ENCODE data around the gene GBA2.

GBA2 gene

GRCh38 chr9:35737143-35737542 lies 11.9 kb downstream of the GBA2 start:
- WGBS (ENCODE audit: insufficient coverage): 91% methylated on average over 7 of the region's 7 CpGs
- ChIA-PET CTCF (interaction anchor here (0.9 to 15.7 kb wide), 14 partner anchors 9 to 123 kb away, joined by 3 to 190 read pairs (median 6); partner anchors contain the start of genes CCDC107, CREB3, GBA2 and MSMP), POLR2A (no interaction called here)
- Histone ChIP-seq H3K4me3 (ENCODE audit: control insufficient read depth in 1 of 7, extremely low read depth in 1 of 7, insufficient read depth in 4 of 7, low read depth in 2 of 7, low read length in 6 of 7) (no peak overlapping the region), H3K9me3 (ENCODE audit: control extremely low read depth in 1 of 5, control insufficient read depth in 4 of 5, insufficient read depth in 2 of 5, low read depth in 1 of 5, low read length in 4 of 5) (no peaks in the 10 kb centered on the region), H3K36me3 (ENCODE audit: control insufficient read depth in 4 of 4, insufficient read depth in 4 of 4, low read length in 3 of 4) (peaks cover 17 to 72% (median 52%) of the 10 kb centered on the region in 4 experiments), H3K27me3 (replicated peaks in 2 of 5; ENCODE audit: control insufficient read depth in 4 of 5, insufficient read depth in 5 of 5, low read length in 4 of 5) (no peaks in the 10 kb centered on the region), H3K4me1 (ENCODE audit: control extremely low read depth in 1 of 4, control insufficient read depth in 4 of 4, insufficient read depth in 4 of 4, low read length in 3 of 4) (peaks cover 7 to 26% (median 19%) of the 10 kb centered on the region in 4 experiments), H3K27ac (ENCODE audit: insufficient read depth in 1 of 2, low read depth in 1 of 2, low read length in 2 of 2, poor library complexity in 1 of 2, severe bottlenecking in 2 of 2) (no peak overlapping the region)
- no peak for DNase-seq

- peaks cover 17 to 64% (median 45%) of the 10 kb centered on the region in 4 experiments for H3K36me3 ChIP-seq (ENCODE audit: control insufficient read depth in 4 of 4, insufficient read depth in 4 of 4, low read length in 3 of 4)
- CTCF ChIA-PET: interaction anchor here (0.6 to 15.7 kb wide), 19 partner anchors 8 to 146 kb away, joined by 3 to 190 read pairs (median 3); partner anchors contain the start of genes CREB3, GBA2, HINT2 and MSMP
- H3K9me3 ChIP-seq (ENCODE audit: control extremely low read depth in 1 of 5, control insufficient read depth in 4 of 5, insufficient read depth in 2 of 5, low read depth in 1 of 5, low read length in 4 of 5): no peaks in the 10 kb centered on the region
- 86% methylated on average over 4 of the region's 5 CpGs for WGBS (ENCODE audit: insufficient coverage)
- no peak overlapping the region for H3K27ac ChIP-seq (ENCODE audit: insufficient read depth in 1 of 2, low read depth in 1 of 2, low read length in 2 of 2, poor library complexity in 1 of 2, severe bottlenecking in 2 of 2)
- H3K4me1 ChIP-seq (ENCODE audit: control extremely low read depth in 1 of 4, control insufficient read depth in 4 of 4, insufficient read depth in 4 of 4, low read length in 3 of 4): peaks cover 8 to 22% (median 21%) of the 10 kb centered on the region in 4 experiments
- no peaks in the 10 kb centered on the region for H3K27me3 ChIP-seq (replicated peaks in 2 of 5; ENCODE audit: control insufficient read depth in 4 of 5, insufficient read depth in 5 of 5, low read length in 4 of 5)
- peak; percentile 79 to 89 (median 85) for DNase-seq
- no peak overlapping the region for H3K4me3 ChIP-seq (ENCODE audit: control insufficient read depth in 1 of 7, extremely low read depth in 1 of 7, insufficient read depth in 4 of 7, low read depth in 2 of 7, low read length in 6 of 7)
- POLR2A ChIA-PET: no interaction called here
Measured at GRCh38 chr9:35736201-35736633, 12.8 kb downstream of the GBA2 start.

- Histone ChIP-seq H3K36me3 (ENCODE audit: control insufficient read depth in 4 of 4, insufficient read depth in 4 of 4, low read length in 3 of 4) (peaks cover 14 to 47% (median 27%) of the 10 kb centered on the region in 4 experiments), H3K27ac (ENCODE audit: insufficient read depth in 1 of 2, low read depth in 1 of 2, low read length in 2 of 2, poor library complexity in 1 of 2, severe bottlenecking in 2 of 2) (no peak overlapping the region), H3K9me3 (ENCODE audit: control extremely low read depth in 1 of 5, control insufficient read depth in 4 of 5, insufficient read depth in 2 of 5, low read depth in 1 of 5, low read length in 4 of 5) (no peaks in the 10 kb centered on the region), H3K4me1 (ENCODE audit: control extremely low read depth in 1 of 4, control insufficient read depth in 4 of 4, insufficient read depth in 4 of 4, low read length in 3 of 4) (peaks cover 28 to 43% (median 42%) of the 10 kb centered on the region in 4 experiments), H3K4me3 (ENCODE audit: control insufficient read depth in 1 of 7, extremely low read depth in 1 of 7, insufficient read depth in 4 of 7, low read depth in 2 of 7, low read length in 6 of 7) (no peak overlapping the region), H3K27me3 (replicated peaks in 2 of 5; ENCODE audit: control insufficient read depth in 4 of 5, insufficient read depth in 5 of 5, low read length in 4 of 5) (no peaks in the 10 kb centered on the region)
- POLR2A ChIA-PET: no interaction called here
- WGBS (ENCODE audit: insufficient coverage): 100% methylated on average over 1 of the region's 3 CpGs
- CTCF ChIA-PET: interaction anchor here (0.7 to 10.6 kb wide), 12 partner anchors 13 to 177 kb away, joined by 3 to 103 read pairs (median 4); partner anchors contain the start of genes CCDC107, GBA2, HINT2 and MSMP
- DNase-seq: no peak
Measured at GRCh38 chr9:35734096-35734495, 14.9 kb downstream of the GBA2 start.

GRCh38 chr9:35732800-35733541 lies 16.1 kb downstream of the GBA2 start:
- H3K36me3 ChIP-seq (ENCODE audit: control insufficient read depth in 4 of 4, insufficient read depth in 4 of 4, low read length in 3 of 4): peaks cover 10 to 36% (median 20%) of the 10 kb centered on the region in 4 experiments
- 0% methylated on average over 3 of the region's 14 CpGs for WGBS (ENCODE audit: insufficient coverage)
- peak overlapping the region; percentile 50 to 97 (median 86) for H3K4me3 ChIP-seq (ENCODE audit: control insufficient read depth in 1 of 7, extremely low read depth in 1 of 7, insufficient read depth in 4 of 7, low read depth in 2 of 7, low read length in 6 of 7)
- ChIA-PET POLR2A (interaction anchor here (1.3 to 3.6 kb wide), 7 partner anchors 11 to 100 kb away, joined by 3 to 10 read pairs (median 4); partner anchors contain the start of gene SPAG8), CTCF (interaction anchor here (0.9 to 11.2 kb wide), 16 partner anchors 10 to 178 kb away, joined by 3 to 190 read pairs (median 6); partner anchors contain the start of genes CCDC107, FAM221B, GBA2 and HINT2)
- peak; percentile 51 to 61 (median 58) for DNase-seq
- no peaks in the 10 kb centered on the region for H3K9me3 ChIP-seq (ENCODE audit: control extremely low read depth in 1 of 5, control insufficient read depth in 4 of 5, insufficient read depth in 2 of 5, low read depth in 1 of 5, low read length in 4 of 5)
- peak overlapping the region; percentile 59 to 94 for H3K27ac ChIP-seq (ENCODE audit: insufficient read depth in 1 of 2, low read depth in 1 of 2, low read length in 2 of 2, poor library complexity in 1 of 2, severe bottlenecking in 2 of 2)
- no peaks in the 10 kb centered on the region for H3K27me3 ChIP-seq (replicated peaks in 2 of 5; ENCODE audit: control insufficient read depth in 4 of 5, insufficient read depth in 5 of 5, low read length in 4 of 5)
- H3K4me1 ChIP-seq (ENCODE audit: control extremely low read depth in 1 of 4, control insufficient read depth in 4 of 4, insufficient read depth in 4 of 4, low read length in 3 of 4): peaks cover 37 to 54% (median 53%) of the 10 kb centered on the region in 4 experiments

- Histone ChIP-seq H3K4me1 (ENCODE audit: control extremely low read depth in 1 of 4, control insufficient read depth in 4 of 4, insufficient read depth in 4 of 4, low read length in 3 of 4) (peaks cover 40 to 61% (median 59%) of the 10 kb centered on the region in 4 experiments), H3K9me3 (ENCODE audit: control extremely low read depth in 1 of 5, control insufficient read depth in 4 of 5, insufficient read depth in 2 of 5, low read depth in 1 of 5, low read length in 4 of 5) (no peaks in the 10 kb centered on the region), H3K27ac (ENCODE audit: insufficient read depth in 1 of 2, low read depth in 1 of 2, low read length in 2 of 2, poor library complexity in 1 of 2, severe bottlenecking in 2 of 2) (peak within 1 kb of the TSS; percentile 78 to 94), H3K36me3 (ENCODE audit: control insufficient read depth in 4 of 4, insufficient read depth in 4 of 4, low read length in 3 of 4) (peaks cover 7 to 29% (median 17%) of the 10 kb centered on the region in 4 experiments), H3K27me3 (replicated peaks in 2 of 5; ENCODE audit: control insufficient read depth in 4 of 5, insufficient read depth in 5 of 5, low read length in 4 of 5) (no peaks in the 10 kb centered on the region), H3K4me3 (ENCODE audit: control insufficient read depth in 1 of 7, extremely low read depth in 1 of 7, insufficient read depth in 4 of 7, low read depth in 2 of 7, low read length in 6 of 7) (peak within 1 kb of the TSS; percentile 50 to 97 (median 86))
- WGBS (ENCODE audit: insufficient coverage): 0% methylated on average over 49 of the region's 49 CpGs
- peak; percentile 99 for DNase-seq
- CTCF ChIA-PET: interaction anchor here (0.9 to 11.2 kb wide), 22 partner anchors 9 to 179 kb away, joined by 3 to 190 read pairs (median 5); partner anchors contain the start of genes CCDC107, FAM221B, GBA2 and HINT2
- POLR2A ChIA-PET: interaction anchor here (1.3 to 3.6 kb wide), 8 partner anchors 11 to 101 kb away, joined by 3 to 10 read pairs (median 4); partner anchors contain the start of gene SPAG8
Measured at GRCh38 chr9:35732185-35732799, 16.7 kb downstream of the GBA2 start, which contains the start of the genes CREB3 and TLN1. Gene CREB3 (plus strand): TSS chr9:35732666. CDS start chr9:35732773, 107 bp downstream. Gene TLN1 (minus strand): TSS chr9:35732195. CDS start chr9:35725694, 6,501 bp downstream.

GRCh38 chr9:35731415-35732184 lies 17.4 kb downstream of the GBA2 start:
- H3K4me1 ChIP-seq (ENCODE audit: control extremely low read depth in 1 of 4, control insufficient read depth in 4 of 4, insufficient read depth in 4 of 4, low read length in 3 of 4): peaks cover 43 to 68% (median 66%) of the 10 kb centered on the region in 4 experiments
- H3K4me3 ChIP-seq (ENCODE audit: control insufficient read depth in 1 of 7, extremely low read depth in 1 of 7, insufficient read depth in 4 of 7, low read depth in 2 of 7, low read length in 6 of 7): peak overlapping the region; percentile 50 to 97 (median 86)
- WGBS (ENCODE audit: insufficient coverage): under 1% methylated on average over 30 of the region's 47 CpGs

More at GRCh38 chr9:35731415-35732184, 17.4 kb downstream of the GBA2 start:
- POLR2A ChIA-PET: interaction anchor here (0.8 to 3.6 kb wide), 9 partner anchors 12 to 114 kb away, joined by 3 to 10 read pairs (median 4); partner anchors contain the start of gene SPAG8
- Histone ChIP-seq H3K27me3 (replicated peaks in 2 of 5; ENCODE audit: control insufficient read depth in 4 of 5, insufficient read depth in 5 of 5, low read length in 4 of 5) (no peaks in the 10 kb centered on the region), H3K27ac (ENCODE audit: insufficient read depth in 1 of 2, low read depth in 1 of 2, low read length in 2 of 2, poor library complexity in 1 of 2, severe bottlenecking in 2 of 2) (peak overlapping the region; percentile 78 to 94), H3K36me3 (ENCODE audit: control insufficient read depth in 4 of 4, insufficient read depth in 4 of 4, low read length in 3 of 4) (peaks cover 2 to 23% (median 10%) of the 10 kb centered on the region in 4 experiments), H3K9me3 (ENCODE audit: control extremely low read depth in 1 of 5, control insufficient read depth in 4 of 5, insufficient read depth in 2 of 5, low read depth in 1 of 5, low read length in 4 of 5) (no peaks in the 10 kb centered on the region)
- CTCF ChIA-PET: interaction anchor here (0.7 to 11.2 kb wide), 21 partner anchors 8 to 128 kb away, joined by 3 to 190 read pairs (median 5); partner anchors contain the start of genes CCDC107, GBA2, HINT2 and RGP1
- peak in 1 of 3 donors; percentile 30 for DNase-seq

Measured in common myeloid progenitor, CD34-positive (primary cell).